Testis (tissue), 2 donors: ENCODE results near the gene ATG16L1.

ENCODE experiments used
- CTCF ChIP-seq, 3 experiments: fragments of 450-650 bp in 2 of 3; fragments of 200-600 bp in 1 of 3; sonication (generic) in 1 of 3; IDR thresholded peaks; one replicate each; pipeline ENCODE4 v1.5.1; 2016 to 2019; ENCODE audit warnings: antibody characterized with exemption in 3 of 3, mild to moderate bottlenecking in 2 of 3, moderate library complexity in 1 of 3
- POLR2A ChIP-seq: fragments of 450-650 bp; IDR thresholded peaks from one replicate; pipeline ENCODE4 v1.6.1; 2017; ENCODE audit warnings: antibody characterized with exemption, mild to moderate bottlenecking, moderate library complexity

GRCh38 chr2:233223059-233223894 lies 28.2 kb upstream of the ATG16L1 start:
- TF ChIP-seq POLR2A (no peak), CTCF (IDR thresholded peaks at IDR 0.05) (no peak)
